ENCODE measurements around the gene SRD5A1.

DNA sequence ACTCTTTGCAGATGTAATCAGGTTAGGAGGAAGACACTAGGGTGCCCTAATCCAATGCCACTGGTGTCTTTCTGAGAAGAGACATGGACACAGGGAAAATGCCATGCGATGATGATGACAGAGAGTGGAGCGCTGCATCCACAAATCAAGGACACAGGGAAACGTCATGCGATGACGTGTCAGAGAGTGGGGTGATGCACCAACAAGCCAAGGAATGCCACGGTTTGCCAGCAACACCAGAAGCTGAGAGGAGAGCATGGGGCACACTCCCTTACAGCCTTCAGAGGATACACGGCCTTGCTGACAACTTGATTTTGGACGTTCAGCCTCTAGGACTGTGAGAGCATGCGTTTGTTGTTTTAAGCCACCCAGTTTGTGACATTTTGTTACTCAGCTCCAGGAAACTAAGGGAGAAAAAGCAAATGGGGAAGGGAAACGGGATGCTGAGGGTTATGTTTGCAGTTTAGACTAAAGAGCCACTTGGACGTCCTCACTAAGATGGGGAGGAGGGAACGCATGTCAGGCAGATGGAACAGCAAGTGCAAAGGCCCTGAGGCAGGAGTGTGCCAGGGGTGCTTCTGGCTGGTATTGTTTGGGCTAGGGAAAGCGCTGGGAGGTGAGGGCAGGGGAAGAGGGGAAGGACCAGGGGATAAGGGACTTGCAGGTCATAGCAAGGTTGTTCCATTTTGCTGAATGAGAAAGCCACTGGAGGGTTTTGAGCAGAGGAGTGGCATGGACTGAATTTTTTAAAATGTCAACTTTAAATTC, 77.5 kb downstream of the SRD5A1 start:
- TF ChIP-seq CTCF (IDR thresholded peaks at IDR 0.05) (no peak), POLR2A (IDR thresholded peaks at IDR 0.05) (no peak)

Data from uterus (tissue), 2 donors.